NCI-H2196 treated with DMSO at 0.1 percent for 48 hours (cell line): ENCODE measurements around the gene DGKI.

Experiments used
- DNase-seq: peaks from one replicate; lab custom pipeline; 2025; ENCODE audit not compliant: unreplicated experiment; lab: John Stamatoyannopoulos, UW

Gene DGKI

GRCh38 chr7:137873524-137873923, 26.8 kb upstream of the DGKI start:
- DNase-seq, result no peak

GRCh38 chr7:137871170-137871915, 24.6 kb upstream of the DGKI start:
- no peak for DNase-seq

DNA sequence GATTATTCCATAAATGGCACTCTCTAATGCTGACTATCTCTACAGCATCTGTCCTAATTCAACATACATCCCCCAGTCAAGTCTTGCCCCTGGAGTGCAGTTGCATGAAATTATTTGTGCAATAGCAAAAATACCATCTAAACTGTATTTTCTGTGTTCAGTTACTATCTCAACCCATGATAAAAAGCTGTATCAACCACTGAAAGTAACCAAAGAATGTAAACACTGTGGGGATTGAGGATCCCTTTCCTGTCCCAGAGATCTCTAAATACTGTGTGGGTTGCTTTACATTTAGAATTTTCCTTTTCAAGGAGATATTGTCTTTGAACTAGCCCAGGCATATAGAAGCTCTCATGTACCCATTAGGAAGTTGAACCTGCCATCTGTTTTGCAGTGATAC, 23.9 kb upstream of the DGKI start:
- DNase-seq, result no peak

DNA sequence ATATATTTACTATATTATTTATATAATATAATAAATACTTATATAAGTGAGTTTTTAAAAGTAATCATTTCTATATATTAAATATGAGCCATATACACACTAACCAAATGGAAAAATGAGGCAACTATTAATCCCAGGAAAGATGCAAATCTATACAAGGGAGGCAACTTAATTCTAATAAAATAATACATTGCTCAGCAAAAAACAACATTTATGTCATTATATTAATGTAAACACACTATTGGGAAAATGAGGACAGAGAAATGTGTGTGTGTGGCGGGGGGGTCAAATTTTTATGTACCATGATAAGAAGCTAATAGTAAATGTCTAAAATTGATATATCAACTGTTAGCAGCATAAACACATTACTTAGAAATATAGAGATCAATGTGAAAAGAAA, 23.3 kb upstream of the DGKI start:
- DNase-seq, result no peak

DNA sequence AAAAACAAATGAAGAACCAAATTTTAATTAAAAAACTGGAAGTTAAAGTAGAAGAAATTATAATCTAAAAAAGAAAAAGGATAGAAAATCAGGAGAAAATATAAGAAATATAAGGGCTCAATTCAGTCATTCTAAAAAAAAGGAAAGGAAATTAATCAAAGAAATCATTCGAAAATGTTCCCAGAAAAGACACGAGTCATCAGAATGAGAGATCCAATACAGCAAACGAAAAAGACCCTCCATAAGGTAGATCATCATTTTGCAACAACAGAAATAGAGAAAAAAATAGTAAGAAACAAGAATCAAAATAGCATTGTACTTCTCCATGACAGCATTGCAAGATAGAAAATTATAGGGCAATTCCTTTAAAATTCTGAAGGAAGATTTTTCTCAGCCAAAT, 22.5 kb upstream of the DGKI start:
- no peak for DNase-seq

GRCh38 chr7:137867289-137867688, 20.5 kb upstream of the DGKI start:
- no peak for DNase-seq

DNA sequence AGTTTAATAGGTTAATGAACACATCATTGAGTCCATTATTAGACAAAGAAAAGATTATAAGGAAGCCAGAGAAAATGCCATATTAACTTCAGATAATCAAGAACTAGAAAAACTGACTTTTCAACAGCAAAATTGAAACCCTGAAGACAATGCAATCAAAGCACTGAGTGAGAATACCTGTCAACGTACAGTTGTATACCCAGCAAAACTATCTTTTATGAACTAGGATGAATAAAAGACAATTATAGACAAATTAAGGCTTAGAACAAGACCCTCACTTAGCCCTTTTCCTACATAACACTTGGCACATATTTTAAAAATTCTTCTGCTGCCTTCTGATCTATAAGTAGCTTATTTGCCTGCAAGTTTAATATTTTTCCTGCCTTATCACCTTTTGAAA, 19.0 kb upstream of the DGKI start:
- DNase-seq, result no peak

GRCh38 chr7:137862964-137863363, 16.2 kb upstream of the DGKI start:
- no peak for DNase-seq

DNA sequence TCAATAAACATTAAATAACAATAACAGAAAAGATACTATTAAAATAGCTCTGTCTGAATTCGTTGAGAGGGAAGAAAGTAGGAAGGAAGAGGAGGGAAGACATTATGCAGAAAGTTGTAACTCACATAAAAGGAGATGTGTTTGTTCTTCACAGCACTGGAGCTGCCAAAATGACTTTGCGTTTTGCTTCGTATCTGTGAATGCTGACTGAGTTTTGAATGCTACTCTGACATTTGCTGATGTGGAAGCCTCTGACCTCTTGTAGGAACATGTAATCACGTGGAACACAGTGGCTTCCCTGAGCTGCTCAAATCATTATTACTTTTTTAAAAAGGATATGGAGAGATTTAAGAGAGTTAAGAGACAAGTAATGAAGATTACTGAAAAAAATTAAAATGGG, 15.6 kb upstream of the DGKI start:
- DNase-seq, result no peak

- no peak for DNase-seq
Observed at GRCh38 chr7:137860542-137860941, 13.8 kb upstream of the DGKI start.

- no peak for DNase-seq
Observed at GRCh38 chr7:137853053-137853452, 6.3 kb upstream of the DGKI start.

DNA sequence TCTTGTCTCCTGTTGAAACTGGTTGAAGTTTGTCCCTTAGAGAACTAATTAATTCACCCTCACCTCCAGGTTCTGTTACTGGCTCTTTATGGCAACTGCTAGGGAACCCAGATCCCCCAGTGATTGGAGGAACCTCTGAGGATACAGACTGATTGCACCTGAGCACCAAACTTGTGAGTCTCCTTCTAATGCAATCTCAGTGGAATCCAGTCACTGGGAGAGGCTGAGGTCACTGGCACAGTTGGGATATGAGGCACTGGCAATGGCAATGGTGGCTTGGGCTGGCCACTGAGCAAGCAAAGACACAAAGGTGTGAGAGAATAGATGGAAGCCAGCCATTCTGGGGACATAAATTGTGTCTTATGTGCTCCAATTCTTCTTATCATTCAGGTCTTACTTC, 5.3 kb upstream of the DGKI start:
- DNase-seq, result no peak

DNA sequence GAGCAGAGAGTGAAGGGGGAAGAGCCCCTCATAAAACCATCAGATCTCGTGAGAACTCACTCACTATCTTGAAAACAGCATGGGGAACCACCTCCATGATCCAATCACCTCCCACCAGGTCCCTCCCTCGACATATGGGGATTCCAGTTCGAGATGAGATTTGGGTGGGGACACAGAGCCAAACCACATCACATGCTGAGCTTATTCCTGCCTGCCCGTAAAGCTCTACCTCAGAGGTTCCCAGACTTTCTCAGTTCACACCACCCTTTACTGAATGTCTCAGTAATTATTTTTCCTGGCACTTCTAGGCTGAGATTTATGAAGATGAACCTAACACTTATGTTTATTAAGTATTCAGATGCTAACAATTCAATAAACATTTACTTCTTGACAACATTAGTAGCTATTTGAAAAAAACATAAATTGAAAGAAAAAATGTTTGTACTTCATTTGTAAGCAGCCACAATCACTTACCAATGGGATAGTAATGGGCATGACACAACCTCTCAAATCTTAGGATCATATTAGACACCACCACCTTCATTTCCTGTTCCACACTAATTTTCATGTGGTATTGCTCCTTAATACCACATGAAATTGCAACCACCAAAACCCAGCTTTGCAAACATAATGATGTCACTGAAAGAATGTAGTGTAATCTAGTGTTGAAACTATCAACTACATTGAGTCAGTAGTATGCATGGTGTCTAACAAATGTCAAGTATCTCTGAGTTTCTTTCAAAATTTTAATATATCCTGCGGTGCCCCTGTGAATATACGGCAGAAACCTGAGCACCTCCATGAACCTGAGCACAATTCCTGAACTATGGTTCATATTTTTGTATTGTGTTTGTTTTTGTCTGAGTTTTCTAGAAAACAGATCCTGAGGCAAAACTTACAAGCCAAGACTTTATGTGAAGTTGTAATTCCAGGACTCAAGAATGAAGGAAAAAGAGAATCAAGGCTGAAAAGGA, 4.5 kb upstream of the DGKI start:
- DNase-seq, result no peak

GRCh38 chr7:137850571-137850970, 3.8 kb upstream of the DGKI start:
- DNase-seq, result no peak

- no peak for DNase-seq
Observed at GRCh38 chr7:137848095-137848494, 1.3 kb upstream of the DGKI start.

- DNase-seq, result no peak
Observed at GRCh38 chr7:137847568-137848050, 835 bp upstream of the DGKI start.

DNA sequence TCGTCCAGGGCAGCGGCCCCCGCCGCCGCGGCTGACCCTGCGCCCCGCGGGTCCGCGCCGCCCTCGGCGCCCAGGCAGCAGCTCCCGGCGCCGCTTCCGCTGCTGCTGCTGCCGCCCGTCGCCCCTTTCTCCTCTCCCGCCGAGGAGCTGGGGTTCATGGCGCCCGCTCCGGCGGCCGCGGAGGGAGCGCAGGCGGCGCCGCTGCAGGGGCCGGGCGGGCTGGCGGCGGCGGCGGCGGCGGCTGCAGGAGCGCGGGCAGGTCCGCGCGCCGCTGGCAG, 286 bp downstream of the DGKI start:
- no peak for DNase-seq

- DNase-seq, result no peak
Observed at GRCh38 chr7:137844677-137845425, 1.9 kb downstream of the DGKI start.

DNA sequence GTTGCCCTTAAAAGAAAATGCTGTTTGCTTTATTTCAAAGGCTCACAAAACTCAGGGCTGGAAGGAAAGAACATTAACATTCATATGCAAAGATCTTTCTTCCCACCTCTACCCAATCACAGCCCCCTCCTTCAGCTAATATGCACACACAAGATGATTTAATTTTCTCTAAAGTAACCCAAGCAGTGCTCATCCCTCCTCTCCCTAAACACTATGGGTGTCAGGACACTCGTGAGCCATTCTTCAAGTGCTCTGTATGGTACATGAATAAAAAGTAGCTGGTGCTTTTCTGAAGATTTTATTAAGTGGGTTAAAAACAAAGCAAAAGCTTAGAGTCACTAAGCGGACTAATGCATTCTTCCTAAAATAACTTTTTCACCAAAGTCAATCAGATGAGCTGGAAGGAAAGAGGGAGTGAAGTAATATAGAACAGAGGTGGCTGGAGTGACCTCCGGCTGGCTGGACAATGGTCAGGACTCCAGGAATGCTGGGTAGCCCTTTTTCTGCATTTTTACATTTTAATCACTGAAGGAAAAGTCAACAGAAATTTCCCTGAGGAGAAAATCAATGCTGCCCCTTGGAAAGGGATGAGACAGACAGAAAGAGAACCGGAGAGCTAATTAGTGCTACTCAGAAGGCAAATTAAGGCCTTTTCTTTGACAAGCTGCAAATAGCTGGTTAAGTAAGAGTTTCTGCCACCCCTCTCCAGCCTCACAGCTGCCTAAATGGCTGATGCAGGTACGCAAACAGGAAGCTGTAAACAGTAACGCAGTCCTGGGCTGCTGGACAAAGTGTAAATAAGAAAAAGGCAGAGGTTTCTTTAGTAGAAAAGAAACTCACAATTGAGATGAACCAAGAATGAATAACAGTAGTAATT, 6.6 kb downstream of the DGKI start:
- no peak for DNase-seq

- DNase-seq, result no peak
Observed at GRCh38 chr7:137838706-137839315, 8.0 kb downstream of the DGKI start.
